HepG2 (cell line): Measurements from ENCODE around the gene TESPA1. TPM values are rescaled to one million over a fixed set of nuclear protein-coding genes. Genes with fewer than 3 reads are reported as not detected.

Source experiments
- ATAC-seq: fragments of 200-7000 bp; cut with Tn5 transposase; 3 replicates; pipeline ENCODE4 v1.9.1; 2020; ENCODE audit warnings: mild to moderate bottlenecking, moderate library complexity
- BruUV-seq: library from RNA; stranded (reverse); fragments of 400-500 nt; replicated peaks from 2 replicates; lab custom pipeline; 2021; lab: Mats Ljungman, UMichigan
- CTCF ChIA-PET: fragments of 300-600 bp; formaldehyde crosslinking; extraction: SDS; loops from one replicate; lab custom pipeline; 2021; ENCODE audit warnings: low total read pairs, inconsistent platforms, low intra/inter-chr PET ratio; lab: Yijun Ruan, JAX
- POLR2A ChIA-PET: fragments of 350-600 bp; sonication (Branson Sonifier 250); formaldehyde crosslinking; loops from one replicate; lab custom pipeline; 2020; ENCODE audit warnings: antibody characterized with exemption, inconsistent platforms; lab: Yijun Ruan, JAX
- DNase-seq: peaks from one replicate; pipeline ENCODE4 v3.0.0-alpha.2; 2015; ENCODE audit warnings: low spot score
- FAIRE-seq: peaks from 3 replicates; lab custom pipeline; 2011; peaks lifted over from hg19 to GRCh38; lab: Jason Lieb, UNC
- H2AFZ ChIP-seq: one replicate; pipeline ENCODE4 v1.6.1; 2011; ENCODE audit warnings: low read length, inconsistent platforms
- H3K27ac ChIP-seq: fragments of 300-600 bp; 3 replicates; pipeline ENCODE4 v1.8.0; 2011; ENCODE audit warnings: mixed run types, mild to moderate bottlenecking, mixed read lengths, low read length, inconsistent platforms; ENCODE audit not compliant: insufficient read depth; ENCODE audit errors: extremely low read length
- H3K27me3 ChIP-seq, 2 experiments: fragments of 200-600 bp in 1 of 2; 2 replicates in 1 of 2; 3 replicates in 1 of 2; pipeline versions ENCODE4 v1.6.0 to v1.8.0; 2011; ENCODE audit warnings: low read length in 2 of 2, mild to moderate bottlenecking in 2 of 2, moderate library complexity in 2 of 2, inconsistent platforms in 1 of 2; ENCODE audit not compliant: insufficient read depth in 2 of 2, control insufficient read depth in 1 of 2
- H3K36me3 ChIP-seq, 2 experiments: fragments of 200-600 bp in 1 of 2; replicated peaks in 1 of 2; 2 replicates in 1 of 2; 3 replicates in 1 of 2; pipeline versions ENCODE4 v1.5.1 to v1.8.0; 2011; ENCODE audit warnings: low read length in 2 of 2, inconsistent platforms in 1 of 2; ENCODE audit not compliant: insufficient read depth in 2 of 2, control insufficient read depth in 1 of 2
- H3K4me1 ChIP-seq: 2 replicates; pipeline ENCODE4 v1.5.1; 2012; ENCODE audit warnings: low read length, inconsistent platforms; ENCODE audit not compliant: insufficient read depth
- H3K4me2 ChIP-seq: 2 replicates; pipeline ENCODE4 v1.6.0; 2011; ENCODE audit warnings: low read depth, low read length, inconsistent platforms
- H3K4me3 ChIP-seq, 3 experiments: fragments of 200-600 bp in 1 of 3; sonication (generic), shearing (Covaris generic) in 1 of 3; replicated peaks in 1 of 3; 2 replicates each; pipeline ENCODE4 v1.5.1; 2011 to 2016; ENCODE audit warnings: low read length in 3 of 3, inconsistent platforms in 2 of 3, low read depth in 2 of 3, mild to moderate bottlenecking in 2 of 3, control low read depth in 1 of 3, mixed read lengths in 1 of 3; ENCODE audit not compliant: insufficient read depth in 1 of 3
- H3K79me2 ChIP-seq: one replicate; pipeline ENCODE4 v1.6.1; 2011; ENCODE audit warnings: low read length, inconsistent platforms; ENCODE audit not compliant: insufficient read depth
- H3K9ac ChIP-seq: 2 replicates; pipeline ENCODE4 v1.6.0; 2011; ENCODE audit warnings: mild to moderate bottlenecking, low read depth, low read length, inconsistent platforms; ENCODE audit not compliant: insufficient read depth
- H3K9me3 ChIP-seq: 2 replicates; pipeline ENCODE4 v1.5.1; 2012; ENCODE audit warnings: mild to moderate bottlenecking, low read length
- H4K20me1 ChIP-seq: 2 replicates; pipeline ENCODE4 v1.6.0; 2011; ENCODE audit warnings: inconsistent platforms, mild to moderate bottlenecking, low read length, moderate library complexity; ENCODE audit not compliant: insufficient read depth
- FOXA3 ChIP-seq: IDR thresholded peaks from 2 replicates; pipeline ENCODE4 v1.6.1; 2016; ENCODE audit warnings: missing genetic modification reagents, missing compliant biosample characterization
- FOXP1 ChIP-seq, 2 experiments: fragments of 450-650 bp in 1 of 2; IDR thresholded peaks; 2 replicates each; pipeline ENCODE4 v1.6.1; 2017 to 2018; ENCODE audit warnings: antibody characterized with exemption in 1 of 2
- RORA ChIP-seq: sonication (generic); formaldehyde crosslinking; IDR thresholded peaks from 2 replicates; pipeline ENCODE4 v1.5.0; 2020; ENCODE audit warnings: mild to moderate bottlenecking, missing genetic modification reagents, moderate library complexity
- YEATS4 ChIP-seq: sonication (generic); formaldehyde crosslinking; IDR thresholded peaks from 2 replicates; pipeline ENCODE4 v1.4.0; 2020; ENCODE audit warnings: missing genetic modification reagents, borderline replicate concordance
- ZFP36 ChIP-seq: fragments of 150-350 bp; IDR thresholded peaks from 2 replicates; pipeline ENCODE4 v1.6.1; 2018; ENCODE audit warnings: borderline replicate concordance, low read length, low read depth; ENCODE audit not compliant: partially characterized antibody
- ZKSCAN8 ChIP-seq: IDR thresholded peaks from 2 replicates; pipeline ENCODE4 v1.6.1; 2016; ENCODE audit warnings: borderline replicate concordance, missing genetic modification reagents, missing compliant biosample characterization
- ZMAT3 ChIP-seq: sonication (generic); formaldehyde crosslinking; conservative IDR thresholded peaks from 2 replicates; pipeline ENCODE4 v1.7.0; 2021; ENCODE audit warnings: missing genetic modification reagents
- ZNF562 ChIP-seq: sonication (generic); formaldehyde crosslinking; IDR thresholded peaks from 2 replicates; pipeline ENCODE4 v1.8.0; 2022; ENCODE audit warnings: missing genetic modification reagents, borderline replicate concordance
- ZNF788 ChIP-seq: sonication (generic); formaldehyde crosslinking; IDR thresholded peaks from 2 replicates; pipeline ENCODE4 v1.5.0; 2020; ENCODE audit warnings: mild to moderate bottlenecking, missing genetic modification reagents, borderline replicate concordance
- WGBS: methylation state at CpG from one replicate; pipeline ENCODE4 v1.1.6; 2017; ENCODE audit warnings: low lambda C conversion rate; 5-methylcytosine and 5-hydroxymethylcytosine counted together
- in situ Hi-C: cut with HindIII; loops from 2 replicates; pipeline ENCODE4 v1.10.0; 2017; ENCODE audit warnings: low pct_unique_long_range_greater_than_20kb; ENCODE audit not compliant: extremely low pct_ligation_motif_present
- intact Hi-C: fragments of 100-400 bp; cut with micrococcal nuclease; formaldehyde crosslinking; loops from one replicate; pipeline ENCODE4 v1.10.0; 2022; ENCODE audit not compliant: unreplicated experiment
- polyA plus RNA-seq, 8 experiments: library from polyadenylated mRNA; depleted of rRNA in 3 of 8; stranded (reverse) in 7 of 8; unstranded in 1 of 8; fragments of >200 nt; fragmentation: Illumina TruSeq in 4 of 8; extraction: Trizol in 4 of 8; gene quantifications; 2 replicates each; pipeline versions ENCODE4 v1.2.1 to v1.2.3, GENCODE V29; 2011 to 2016; ENCODE audit warnings: low read depth in 4 of 8, missing spikeins in 1 of 8, mixed read lengths in 1 of 8; ENCODE audit not compliant: insufficient read depth in 1 of 8
- total RNA-seq, 5 experiments: library from RNA; depleted of rRNA; stranded (reverse); fragments of >200 nt; fragmentation: Illumina TruSeq; extraction: Trizol; gene quantifications; 2 replicates each; pipeline ENCODE4 v1.2.3, GENCODE V29; 2016; ENCODE audit warnings: low read depth in 1 of 5
- TF ChIP-seq, protein P1 (sequence below): IDR thresholded peaks from 2 replicates; pipeline ENCODE4 v1.6.1; 2018; ENCODE audit warnings: missing genetic modification reagents
- TF ChIP-seq, protein P2 (sequence below): sonication (generic); formaldehyde crosslinking; IDR thresholded peaks from 2 replicates; pipeline ENCODE4 v1.5.0; 2020; ENCODE audit warnings: mild to moderate bottlenecking, missing genetic modification reagents, borderline replicate concordance

Gene TESPA1
- total and polyA plus RNA-seq, 2 of the 13 experiments (the other 11 are each of a cell fraction or from before 2014, with no cell fraction given), result not detected

GRCh38 chr12:54975272-54975671 is 9.3 kb downstream of the TESPA1 start:
- H4K20me1 ChIP-seq, result no peaks in the 10 kb centered on the region
- no peaks in the 10 kb centered on the region for H3K4me1 ChIP-seq
- ChIA-PET POLR2A (no interaction called here), CTCF (no interaction called here)
- H3K4me2 ChIP-seq, result no peak overlapping the region
- H3K27ac ChIP-seq, result no peak overlapping the region
- intact Hi-C loops (no loop called here), in situ Hi-C loops (no loop called here)
- no peaks in the 10 kb centered on the region for H3K9me3 ChIP-seq
- H3K9ac ChIP-seq, result no peak overlapping the region
- 0% methylated on average over 2 of the region's 2 CpGs for WGBS
- ATAC-seq, result no peak
- FAIRE-seq, result no peak
- no peak for TF ChIP-seq ZMAT3 (CRISPR knock-in tag)
- TF ChIP-seq, protein P1, sequence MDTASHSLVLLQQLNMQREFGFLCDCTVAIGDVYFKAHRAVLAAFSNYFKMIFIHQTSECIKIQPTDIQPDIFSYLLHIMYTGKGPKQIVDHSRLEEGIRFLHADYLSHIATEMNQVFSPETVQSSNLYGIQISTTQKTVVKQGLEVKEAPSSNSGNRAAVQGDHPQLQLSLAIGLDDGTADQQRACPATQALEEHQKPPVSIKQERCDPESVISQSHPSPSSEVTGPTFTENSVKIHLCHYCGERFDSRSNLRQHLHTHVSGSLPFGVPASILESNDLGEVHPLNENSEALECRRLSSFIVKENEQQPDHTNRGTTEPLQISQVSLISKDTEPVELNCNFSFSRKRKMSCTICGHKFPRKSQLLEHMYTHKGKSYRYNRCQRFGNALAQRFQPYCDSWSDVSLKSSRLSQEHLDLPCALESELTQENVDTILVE (CRISPR knock-in tag), result no peak
- no peak for TF ChIP-seq RORA (CRISPR knock-in tag)
- no TSS peak for BruUV-seq
- no peaks in the 10 kb centered on the region for H3K79me2 ChIP-seq
- no peaks in the 10 kb centered on the region for H3K27me3 ChIP-seq
- no peaks in the 10 kb centered on the region for H3K36me3 ChIP-seq
- H3K4me3 ChIP-seq, result no peak overlapping the region
- H2AFZ ChIP-seq, result no peak overlapping the region
- no peak for DNase-seq

- CTCF ChIA-PET, result no interaction called here
- FAIRE-seq, result no peak
- POLR2A ChIA-PET, result no interaction called here
- Histone ChIP-seq H3K79me2 (no peaks in the 10 kb centered on the region), H2AFZ (no peak overlapping the region), H3K27ac (no peak overlapping the region), H4K20me1 (no peaks in the 10 kb centered on the region), H3K9ac (no peak overlapping the region), H3K4me1 (no peaks in the 10 kb centered on the region), H3K36me3 (no peaks in the 10 kb centered on the region), H3K4me2 (no peak overlapping the region), H3K27me3 (no peaks in the 10 kb centered on the region), H3K9me3 (no peaks in the 10 kb centered on the region), H3K4me3 (no peak overlapping the region)
- in situ Hi-C loops, result no loop called here
- ATAC-seq, result no peak
- BruUV-seq, result no TSS peak
- 30% methylated on average over 9 of the region's 12 CpGs for WGBS
- intact Hi-C loops, result no loop called here
- peak; percentile 1 for DNase-seq
- TF ChIP-seq ZNF562 (CRISPR knock-in tag) (no peak), ZFP36 (no peak), ZKSCAN8 (CRISPR knock-in tag) (no peak), ZNF788 (CRISPR knock-in tag) (no peak), FOXP1 (IDR thresholded peaks at IDR 0.05) (no peak), FOXP1 (CRISPR knock-in tag; IDR thresholded peaks at IDR 0.05) (no peak), FOXA3 (CRISPR knock-in tag) (no peak), YEATS4 (CRISPR knock-in tag) (no peak)
- TF ChIP-seq, protein P2, sequence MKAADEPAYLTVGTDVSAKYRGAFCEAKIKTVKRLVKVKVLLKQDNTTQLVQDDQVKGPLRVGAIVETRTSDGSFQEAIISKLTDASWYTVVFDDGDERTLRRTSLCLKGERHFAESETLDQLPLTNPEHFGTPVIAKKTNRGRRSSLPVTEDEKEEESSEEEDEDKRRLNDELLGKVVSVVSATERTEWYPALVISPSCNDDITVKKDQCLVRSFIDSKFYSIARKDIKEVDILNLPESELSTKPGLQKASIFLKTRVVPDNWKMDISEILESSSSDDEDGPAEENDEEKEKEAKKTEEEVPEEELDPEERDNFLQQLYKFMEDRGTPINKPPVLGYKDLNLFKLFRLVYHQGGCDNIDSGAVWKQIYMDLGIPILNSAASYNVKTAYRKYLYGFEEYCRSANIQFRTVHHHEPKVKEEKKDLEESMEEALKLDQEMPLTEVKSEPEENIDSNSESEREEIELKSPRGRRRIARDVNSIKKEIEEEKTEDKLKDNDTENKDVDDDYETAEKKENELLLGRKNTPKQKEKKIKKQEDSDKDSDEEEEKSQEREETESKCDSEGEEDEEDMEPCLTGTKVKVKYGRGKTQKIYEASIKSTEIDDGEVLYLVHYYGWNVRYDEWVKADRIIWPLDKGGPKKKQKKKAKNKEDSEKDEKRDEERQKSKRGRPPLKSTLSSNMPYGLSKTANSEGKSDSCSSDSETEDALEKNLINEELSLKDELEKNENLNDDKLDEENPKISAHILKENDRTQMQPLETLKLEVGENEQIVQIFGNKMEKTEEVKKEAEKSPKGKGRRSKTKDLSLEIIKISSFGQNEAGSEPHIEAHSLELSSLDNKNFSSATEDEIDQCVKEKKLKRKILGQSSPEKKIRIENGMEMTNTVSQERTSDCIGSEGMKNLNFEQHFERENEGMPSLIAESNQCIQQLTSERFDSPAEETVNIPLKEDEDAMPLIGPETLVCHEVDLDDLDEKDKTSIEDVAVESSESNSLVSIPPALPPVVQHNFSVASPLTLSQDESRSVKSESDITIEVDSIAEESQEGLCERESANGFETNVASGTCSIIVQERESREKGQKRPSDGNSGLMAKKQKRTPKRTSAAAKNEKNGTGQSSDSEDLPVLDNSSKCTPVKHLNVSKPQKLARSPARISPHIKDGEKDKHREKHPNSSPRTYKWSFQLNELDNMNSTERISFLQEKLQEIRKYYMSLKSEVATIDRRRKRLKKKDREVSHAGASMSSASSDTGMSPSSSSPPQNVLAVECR (CRISPR knock-in tag), result no peak
These were observed 10.3 kb downstream of the TESPA1 start for GRCh38 chr12:54974279-54974678.
